T-cell (primary cell): ENCODE measurements around the gene STARD4. TPM values are rescaled to one million over a fixed set of nuclear protein-coding genes. Genes with fewer than 3 reads are reported as not detected.

Experiments
- ATAC-seq, 4 experiments: fragments of 200-7000 bp in 3 of 4; fragments of 150-1000 bp in 1 of 4; cut with Tn5 transposase; replicated peaks in 1 of 4; 1 replicate in 3 of 4; 2 replicates in 1 of 4; pipeline ENCODE4 v1.10.0; 2021; ENCODE audit warnings: moderate library complexity in 3 of 4, mild to moderate bottlenecking in 2 of 4, moderate number of reproducible peaks in 1 of 4
- CTCF ChIA-PET, 2 donors: fragments of 300-600 bp; sonication (Branson Sonifier 250); formaldehyde crosslinking; loops; one replicate each; lab custom pipeline; 2022; ENCODE audit warnings: antibody characterized with exemption in 2 of 2; lab: Charles Lee
- POLR2A ChIA-PET, 2 donors: fragments of 300-600 bp; sonication (Branson Sonifier 250); formaldehyde crosslinking; loops; one replicate each; lab custom pipeline; 2022; ENCODE audit warnings: antibody characterized with exemption in 2 of 2; lab: Charles Lee
- DNase-seq, 35 experiments: peaks; one replicate each; pipeline versions ENCODE4 v3.0.0 to v3.0.0-alpha.2; 2013 to 2023
- H3K27ac ChIP-seq: one replicate; pipeline ENCODE4 v1.5.1; 2013; ENCODE audit warnings: low read length
- H3K27me3 ChIP-seq, 2 experiments: replicated peaks in 1 of 2; 1 replicate in 1 of 2; 2 replicates in 1 of 2; pipeline versions ENCODE4 v1.6.1 to v1.7.0; 2013; ENCODE audit warnings: low read length in 1 of 2, mixed read lengths in 1 of 2; ENCODE audit not compliant: control insufficient read depth in 2 of 2, insufficient read depth in 2 of 2; ENCODE audit errors: extremely low read depth in 1 of 2
- H3K36me3 ChIP-seq, 2 donors: 1 replicate in 1 of 2; 2 replicates in 1 of 2; pipeline versions ENCODE4 v1.6.1 to v1.7.0; 2013; ENCODE audit warnings: low read length in 1 of 2; ENCODE audit not compliant: control insufficient read depth in 2 of 2, insufficient read depth in 1 of 2; ENCODE audit errors: extremely low read depth in 1 of 2
- H3K4me1 ChIP-seq, 2 experiments: 1 replicate in 1 of 2; 2 replicates in 1 of 2; pipeline versions ENCODE4 v1.6.1 to v1.7.0; 2013; ENCODE audit warnings: low read length in 2 of 2, mixed read lengths in 1 of 2; ENCODE audit not compliant: insufficient read depth in 2 of 2, control insufficient read depth in 1 of 2; ENCODE audit errors: extremely low read depth in 1 of 2
- H3K4me3 ChIP-seq, 2 donors: 1 replicate in 1 of 2; 2 replicates in 1 of 2; pipeline versions ENCODE4 v1.5.1 to v1.7.0; 2013; ENCODE audit warnings: mild to moderate bottlenecking in 2 of 2, low read length in 1 of 2, moderate library complexity in 1 of 2; ENCODE audit not compliant: control insufficient read depth in 1 of 2; ENCODE audit errors: extremely low read depth in 1 of 2
- H3K9me3 ChIP-seq: 2 replicates; pipeline ENCODE4 v1.7.0; 2013
- H3K27ac Mint-ChIP-seq, 2 donors: one replicate each; pipeline ENCODE4 v1.8.0; 2020 to 2021; ENCODE audit warnings: mild to moderate bottlenecking in 2 of 2, mixed read lengths in 2 of 2
- H3K27me3 Mint-ChIP-seq, 2 donors: one replicate each; pipeline ENCODE4 v1.8.0; 2021 to 2022; ENCODE audit warnings: mixed read lengths in 2 of 2
- H3K36me3 Mint-ChIP-seq: one replicate; pipeline ENCODE4 v1.8.0; 2021; ENCODE audit warnings: mixed read lengths
- H3K4me1 Mint-ChIP-seq, 3 donors: one replicate each; pipeline ENCODE4 v1.8.0; 2020 to 2022; ENCODE audit warnings: mixed read lengths in 3 of 3, mild to moderate bottlenecking in 1 of 3
- H3K4me3 Mint-ChIP-seq, 3 donors: one replicate each; pipeline ENCODE4 v1.8.0; 2020 to 2022; ENCODE audit warnings: mild to moderate bottlenecking in 3 of 3, mixed read lengths in 3 of 3, moderate library complexity in 3 of 3
- H3K9me3 Mint-ChIP-seq, 3 donors: one replicate each; pipeline ENCODE4 v1.8.0; 2020 to 2022; ENCODE audit warnings: mixed read lengths in 3 of 3
- WGBS: methylation state at CpG from one replicate; pipeline ENCODE4 v1.1.5; 2013; ENCODE audit warnings: missing lambda C conversion rate; ENCODE audit not compliant: insufficient coverage; 5-methylcytosine and 5-hydroxymethylcytosine counted together
- total RNA-seq, 35 experiments: library from RNA in 6 of 35; stranded (reverse) in 6 of 35; fragments of 120-200 nt in 1 of 35; gene quantifications; one replicate each; pipeline versions ENCODE4 v1.2.1 to v1.2.4 and lab custom pipeline; 2013 to 2026

Gene STARD4
- total RNA-seq (10 to 100 TPM; 10.2 to 16.5 (median 12.0) TPM), total RNA-seq (lab: John Stamatoyannopoulos, UW) (16.2 to 302 (median 59.2) reads per million in 29 experiments)
- 20.0 TPM for total RNA-seq (2013)

GRCh38 chr5:111512375-111513130 is at the start of gene STARD4:
STARD4 (minus strand) TSS chr5:111512535; CDS start chr5:111507433, 5,102 bp downstream.
- ChIA-PET CTCF (interaction anchor here in 1 of 2 donors (0.7 to 1.5 kb wide), 5 partner anchors 8 to 38 kb away, joined by 3 to 14 read pairs (median 4); no protein-coding TSS in a partner anchor), POLR2A (interaction anchor here (0.5 to 1.7 kb wide), 8 partner anchors 15 to 648 kb away, joined by 3 to 17 read pairs (median 4); partner anchors contain the start of gene WDR36 (in 1 of the 2))
- Histone ChIP-seq H3K36me3 (no peaks in the 10 kb centered on the region), H3K9me3 (no peaks in the 10 kb centered on the region), H3K4me3 (peak within 1 kb of the TSS; percentile 77 to 93), H3K27me3 (no peaks in the 10 kb centered on the region), H3K27ac (peak within 1 kb of the TSS; percentile 81), H3K4me1 (peaks cover 9 to 11% of the 10 kb centered on the region in 2 experiments)
- peaks cover 19 to 47% (median 43%) of the 10 kb centered on the region in 3 donors for H3K4me1 Mint-ChIP-seq
- H3K4me3 Mint-ChIP-seq = peak within 1 kb of the TSS; percentile 98 to 99 (median 99)
- H3K36me3 Mint-ChIP-seq = no peaks in the 10 kb centered on the region
- H3K9me3 Mint-ChIP-seq = no peaks in the 10 kb centered on the region
- under 1% methylated on average over 37 of the region's 41 CpGs for WGBS
- H3K27me3 Mint-ChIP-seq = no peaks in the 10 kb centered on the region
- ATAC-seq = peak; percentile 93 to 97 (median 94)
- peak; percentile 84 to 96 (median 91) for DNase-seq
- H3K27ac Mint-ChIP-seq = peak within 1 kb of the TSS; percentile 95 to 99

GRCh38 chr5:111559680-111560079 is 47.3 kb upstream of the STARD4 start:
- Histone ChIP-seq H3K36me3 (no peaks in the 10 kb centered on the region), H3K27ac (no peak overlapping the region), H3K9me3 (no peaks in the 10 kb centered on the region), H3K4me1 (no peaks in the 10 kb centered on the region), H3K4me3 (no peak overlapping the region), H3K27me3 (no peaks in the 10 kb centered on the region)
- peaks cover 0 to 14% of the 10 kb centered on the region in 2 donors for H3K27me3 Mint-ChIP-seq
- H3K9me3 Mint-ChIP-seq = peaks cover 0 to 12% (median 10%) of the 10 kb centered on the region in 3 donors
- CTCF ChIA-PET = interaction anchor here in 1 of 2 donors (0.5 kb wide), 1 partner anchor 1446 kb away, joined by 14 read pairs; no protein-coding TSS in a partner anchor
- H3K4me3 Mint-ChIP-seq = no peak overlapping the region
- H3K36me3 Mint-ChIP-seq = peaks cover 4% of the 10 kb centered on the region
- POLR2A ChIA-PET = interaction anchor here in 1 of 2 donors (0.6 kb wide), 1 partner anchor 46 kb away, joined by 3 read pairs; no protein-coding TSS in a partner anchor
- no peak for DNase-seq
- H3K4me1 Mint-ChIP-seq = no peaks in the 10 kb centered on the region
- ATAC-seq = no peak
- no peak overlapping the region for H3K27ac Mint-ChIP-seq

- Histone ChIP-seq H3K4me1 (no peaks in the 10 kb centered on the region), H3K36me3 (no peaks in the 10 kb centered on the region), H3K27me3 (no peaks in the 10 kb centered on the region), H3K27ac (no peak overlapping the region), H3K9me3 (no peaks in the 10 kb centered on the region), H3K4me3 (no peak overlapping the region)
- peaks cover 0 to 12% (median 10%) of the 10 kb centered on the region in 3 donors for H3K9me3 Mint-ChIP-seq
- ATAC-seq (no peak), DNase-seq (no peak)
- ChIA-PET CTCF (interaction anchor here in 1 of 2 donors (0.6 kb wide), 1 partner anchor 11 kb away, joined by 3 read pairs; no protein-coding TSS in a partner anchor), POLR2A (interaction anchor here in 1 of 2 donors (0.7 kb wide), 1 partner anchor 15 kb away, joined by 3 read pairs; no protein-coding TSS in a partner anchor)
- no CpG with 5 or more reads among the region's 1 CpG for WGBS
- no peaks in the 10 kb centered on the region for H3K4me1 Mint-ChIP-seq
- peaks cover 4% of the 10 kb centered on the region for H3K36me3 Mint-ChIP-seq
- H3K27ac Mint-ChIP-seq = no peak overlapping the region
- H3K4me3 Mint-ChIP-seq = no peak overlapping the region
- H3K27me3 Mint-ChIP-seq = peaks cover 0 to 14% of the 10 kb centered on the region in 2 donors
Measured at GRCh38 chr5:111557686-111558085, 45.4 kb upstream of the STARD4 start.

GRCh38 chr5:111557111-111557510 is 44.8 kb upstream of the STARD4 start:
- no peaks in the 10 kb centered on the region for H3K36me3 ChIP-seq
- H3K36me3 Mint-ChIP-seq = peaks cover 4% of the 10 kb centered on the region
- CTCF ChIA-PET = interaction anchor here in 1 of 2 donors (0.6 kb wide), 1 partner anchor 1485 kb away, joined by 5 read pairs; no protein-coding TSS in a partner anchor
- H3K9me3 ChIP-seq = no peaks in the 10 kb centered on the region
- H3K4me1 Mint-ChIP-seq = peaks cover 0 to under 1% (median under 1%) of the 10 kb centered on the region in 3 donors
- POLR2A ChIA-PET = no interaction called here
- ATAC-seq (no peak), DNase-seq (no peak)
- H3K27me3 Mint-ChIP-seq = peaks cover 0 to 9% of the 10 kb centered on the region in 2 donors
- no peak overlapping the region for H3K4me3 ChIP-seq
- H3K27ac ChIP-seq = no peak overlapping the region
- H3K9me3 Mint-ChIP-seq = peaks cover 0 to 12% (median 10%) of the 10 kb centered on the region in 3 donors
- no peaks in the 10 kb centered on the region for H3K4me1 ChIP-seq
- H3K27ac Mint-ChIP-seq = no peak overlapping the region
- WGBS = no CpG with 5 or more reads among the region's 1 CpG
- no peaks in the 10 kb centered on the region for H3K27me3 ChIP-seq
- H3K4me3 Mint-ChIP-seq = no peak overlapping the region

GRCh38 chr5:111556501-111556900 is 44.2 kb upstream of the STARD4 start:
- Mint-ChIP-seq H3K27me3 (peaks cover 0 to 11% of the 10 kb centered on the region in 2 donors), H3K4me1 (peaks cover 4 to 7% (median 6%) of the 10 kb centered on the region in 3 donors), H3K36me3 (peaks cover 4% of the 10 kb centered on the region), H3K27ac (no peak overlapping the region), H3K9me3 (peaks cover 0 to 12% (median 10%) of the 10 kb centered on the region in 3 donors), H3K4me3 (no peak overlapping the region)
- Histone ChIP-seq H3K9me3 (no peaks in the 10 kb centered on the region), H3K36me3 (no peaks in the 10 kb centered on the region), H3K4me1 (peaks cover 0 to 1% of the 10 kb centered on the region in 2 experiments), H3K27me3 (no peaks in the 10 kb centered on the region), H3K4me3 (no peak overlapping the region), H3K27ac (no peak overlapping the region)
- POLR2A ChIA-PET = interaction anchor here in 1 of 2 donors (0.6 kb wide), 1 partner anchor 14 kb away, joined by 3 read pairs; no protein-coding TSS in a partner anchor
- ATAC-seq (no peak), DNase-seq (no peak)
- CTCF ChIA-PET = interaction anchor here in 1 of 2 donors (0.6 kb wide), 1 partner anchor 1486 kb away, joined by 5 read pairs; no protein-coding TSS in a partner anchor
- WGBS = no CpG with 5 or more reads among the region's 3 CpGs

- CTCF ChIA-PET = no interaction called here
- H3K27me3 ChIP-seq = no peaks in the 10 kb centered on the region
- peaks cover 11 to 13% (median 12%) of the 10 kb centered on the region in 3 donors for H3K4me1 Mint-ChIP-seq
Measured at GRCh38 chr5:111555760-111556159, 43.4 kb upstream of the STARD4 start.

More at GRCh38 chr5:111555760-111556159, 43.4 kb upstream of the STARD4 start:
- no peaks in the 10 kb centered on the region for H3K9me3 ChIP-seq
- no peak overlapping the region for H3K27ac ChIP-seq
- Mint-ChIP-seq H3K4me3 (no peak overlapping the region), H3K27ac (no peak overlapping the region), H3K36me3 (peaks cover 4% of the 10 kb centered on the region), H3K9me3 (peaks cover 0 to 12% (median 10%) of the 10 kb centered on the region in 3 donors), H3K27me3 (peaks cover 0 to 11% of the 10 kb centered on the region in 2 donors)
- peaks cover 0 to 8% of the 10 kb centered on the region in 2 experiments for H3K4me1 ChIP-seq
- no peak for ATAC-seq
- WGBS = no CpG with 5 or more reads among the region's 1 CpG
- no peak overlapping the region for H3K4me3 ChIP-seq
- H3K36me3 ChIP-seq = no peaks in the 10 kb centered on the region
- POLR2A ChIA-PET = interaction anchor here in 1 of 2 donors (0.6 kb wide), 1 partner anchor 13 kb away, joined by 3 read pairs; no protein-coding TSS in a partner anchor
- DNase-seq = no peak
